Uterus (tissue), 2 donors: ENCODE results near the gene PPIE.
"Not testable (repeated sequence)": the region's sequence is repeated elsewhere in the genome, so short reads cannot be mapped to it uniquely, and the experiment has no call there.

ENCODE experiments used
- CTCF ChIP-seq, 4 experiments: fragments of 200-600 bp in 2 of 4; fragments of 450-650 bp in 2 of 4; sonication (generic) in 2 of 4; IDR thresholded peaks; one replicate each; pipeline ENCODE4 v1.5.1; 2016 to 2019; ENCODE audit warnings: antibody characterized with exemption in 4 of 4, mild to moderate bottlenecking in 2 of 4, moderate library complexity in 1 of 4
- POLR2A ChIP-seq, 2 donors: fragments of 450-650 bp; IDR thresholded peaks; one replicate each; pipeline ENCODE4 v1.6.1; 2016; ENCODE audit warnings: antibody characterized with exemption in 2 of 2, mild to moderate bottlenecking in 1 of 2, moderate library complexity in 1 of 2

- TF ChIP-seq CTCF, POLR2A (IDR thresholded peaks at IDR 0.05): not testable (repeated sequence)
Measured at GRCh38 chr1:39778463-39779099, 39.9 kb downstream of the PPIE start.
